IMR-90 (cell line): ENCODE measurements around the gene GRM4. TPM values are rescaled to one million over a fixed set of nuclear protein-coding genes. Genes with fewer than 3 reads are reported as not detected.

Experiments
- ATAC-seq: fragments of 200-7000 bp; cut with Tn5 transposase; 2 replicates; pipeline ENCODE4 v1.9.1; 2020; ENCODE audit warnings: low read depth, mild to moderate bottlenecking, moderate library complexity
- BruUV-seq: library from RNA; stranded (reverse); fragments of 400-500 nt; replicated peaks from 2 replicates; lab custom pipeline; 2021; lab: Mats Ljungman, UMichigan
- CTCF ChIA-PET: fragments of 300-600 bp; formaldehyde crosslinking; extraction: SDS; loops from one replicate; lab custom pipeline; 2021; ENCODE audit warnings: antibody characterized with exemption; lab: Yijun Ruan, JAX
- POLR2A ChIA-PET: fragments of 300-600 bp; sonication (Branson Sonifier 250); formaldehyde crosslinking; loops from one replicate; lab custom pipeline; 2022; ENCODE audit warnings: antibody characterized with exemption; ENCODE audit not compliant: unreplicated experiment; lab: Charles Lee
- DNase-seq: peaks from one replicate; pipeline ENCODE4 v3.0.0; 2013
- H2AFZ ChIP-seq: replicated peaks from 2 replicates; pipeline ENCODE3; 2013; ENCODE audit warnings: low read length, mild to moderate bottlenecking; ENCODE audit not compliant: poor library complexity
- H2AK5ac ChIP-seq: 2 replicates; pipeline ENCODE4 v1.6.1; 2013; ENCODE audit warnings: low read depth, low read length, inconsistent platforms
- H2AK9ac ChIP-seq: replicated peaks from 2 replicates; pipeline ENCODE3; 2013; ENCODE audit warnings: mild to moderate bottlenecking, low read depth, low read length, moderate library complexity; ENCODE audit not compliant: poor library complexity
- H2BK120ac ChIP-seq: 2 replicates; pipeline ENCODE4 v1.6.1; 2013; ENCODE audit warnings: low read depth, low read length, inconsistent platforms
- H2BK15ac ChIP-seq: 3 replicates; pipeline ENCODE4 v1.6.1; 2013; ENCODE audit warnings: low read depth, low read length, inconsistent platforms
- H2BK20ac ChIP-seq: 2 replicates; pipeline ENCODE4 v1.6.1; 2013; ENCODE audit warnings: low read depth, mild to moderate bottlenecking, inconsistent platforms, low read length, moderate library complexity
- H2BK5ac ChIP-seq: 2 replicates; pipeline ENCODE4 v1.6.1; 2013; ENCODE audit warnings: mild to moderate bottlenecking, low read depth, low read length, inconsistent platforms; ENCODE audit not compliant: poor library complexity, severe bottlenecking
- H3K14ac ChIP-seq: replicated peaks from 2 replicates; pipeline ENCODE4 v1.6.1; 2013; ENCODE audit warnings: low read depth, low read length, inconsistent platforms
- H3K18ac ChIP-seq: 2 replicates; pipeline ENCODE4 v1.6.1; 2013; ENCODE audit warnings: low read depth, low read length, control low read depth
- H3K23ac ChIP-seq: 2 replicates; pipeline ENCODE4 v1.6.1; 2013; ENCODE audit warnings: low read depth, low read length, inconsistent platforms
- H3K27ac ChIP-seq: 2 replicates; pipeline ENCODE4 v1.5.1; 2013; ENCODE audit warnings: mild to moderate bottlenecking, control low read depth, low read length; ENCODE audit not compliant: insufficient read depth
- H3K27me3 ChIP-seq: 2 replicates; pipeline ENCODE4 v1.6.1; 2013; ENCODE audit warnings: low read length; ENCODE audit not compliant: control insufficient read depth, insufficient read depth
- H3K36me3 ChIP-seq: 2 replicates; pipeline ENCODE4 v1.6.1; 2013; ENCODE audit warnings: low read length, mixed read lengths; ENCODE audit not compliant: control insufficient read depth, insufficient read depth
- H3K4ac ChIP-seq: 2 replicates; pipeline ENCODE4 v1.6.1; 2013; ENCODE audit warnings: low read depth, low read length, inconsistent platforms
- H3K4me1 ChIP-seq: 2 replicates; pipeline ENCODE4 v1.6.1; 2013; ENCODE audit warnings: low read length, mixed read lengths; ENCODE audit not compliant: control insufficient read depth, insufficient read depth
- H3K4me2 ChIP-seq: 2 replicates; pipeline ENCODE4 v1.6.1; 2013; ENCODE audit warnings: low read depth, mild to moderate bottlenecking, control low read depth, low read length, moderate library complexity
- H3K4me3 ChIP-seq: 2 replicates; pipeline ENCODE4 v1.5.1; 2013; ENCODE audit warnings: low read depth, mild to moderate bottlenecking, control low read depth, low read length, moderate library complexity; ENCODE audit not compliant: insufficient read depth
- H3K56ac ChIP-seq: 2 replicates; pipeline ENCODE4 v1.6.1; 2013; ENCODE audit warnings: low read length, inconsistent platforms; ENCODE audit not compliant: insufficient read depth; ENCODE audit errors: extremely low read depth
- H3K79me1 ChIP-seq, 2 experiments: 2 replicates each; pipeline ENCODE4 v1.6.1; 2013; ENCODE audit warnings: low read length in 2 of 2, inconsistent platforms in 1 of 2, low read depth in 1 of 2
- H3K9ac ChIP-seq: 2 replicates; pipeline ENCODE4 v1.6.1; 2013; ENCODE audit warnings: low read depth, low read length, control low read depth
- H3K9me1 ChIP-seq: 2 replicates; pipeline ENCODE4 v1.6.1; 2013; ENCODE audit warnings: low read length, inconsistent platforms; ENCODE audit not compliant: insufficient read depth
- H3K9me3 ChIP-seq: 2 replicates; pipeline ENCODE4 v1.6.1; 2013; ENCODE audit warnings: low read length; ENCODE audit not compliant: control insufficient read depth, insufficient read depth
- H4K20me1 ChIP-seq: 2 replicates; pipeline ENCODE4 v1.6.1; 2013; ENCODE audit warnings: low read length, inconsistent platforms; ENCODE audit not compliant: insufficient read depth
- H4K5ac ChIP-seq: 2 replicates; pipeline ENCODE4 v1.6.1; 2013; ENCODE audit warnings: mild to moderate bottlenecking, low read depth, low read length, control low read depth
- H4K8ac ChIP-seq, 2 experiments: 2 replicates each; pipeline ENCODE4 v1.6.1; 2013; ENCODE audit warnings: low read depth in 2 of 2, low read length in 2 of 2, control low read depth in 1 of 2, inconsistent platforms in 1 of 2
- H4K91ac ChIP-seq: 2 replicates; pipeline ENCODE4 v1.6.1; 2013; ENCODE audit warnings: low read depth, low read length, inconsistent platforms; ENCODE audit not compliant: insufficient read depth
- BHLHE40 ChIP-seq: fragments of 150-350 bp; IDR thresholded peaks from 2 replicates; pipeline ENCODE4 v1.6.1; 2016; ENCODE audit warnings: mild to moderate bottlenecking, low read depth, low read length
- CEBPB ChIP-seq: IDR thresholded peaks from 2 replicates; pipeline ENCODE4 v1.6.1; 2012; ENCODE audit warnings: low read depth, low read length, improper control_type of control experiment
- CHD1 ChIP-seq: IDR thresholded peaks from 2 replicates; pipeline ENCODE4 v1.6.1; 2012; ENCODE audit warnings: low read depth, low read length, improper control_type of control experiment
- CTCF ChIP-seq: conservative IDR thresholded peaks from 2 replicates; pipeline ENCODE4 v1.5.1; 2012; ENCODE audit warnings: mild to moderate bottlenecking, low read depth, low read length, improper control_type of control experiment
- ELK1 ChIP-seq: fragments of 150-350 bp; IDR thresholded peaks from 2 replicates; pipeline ENCODE4 v1.6.1; 2016; ENCODE audit warnings: low read depth, mild to moderate bottlenecking, low read length, moderate library complexity, borderline replicate concordance
- FOS ChIP-seq: fragments of 150-350 bp; IDR thresholded peaks from 2 replicates; pipeline ENCODE4 v1.6.1; 2016; ENCODE audit warnings: low read depth, low read length
- MAFK ChIP-seq: IDR thresholded peaks from 2 replicates; pipeline ENCODE4 v1.6.1; 2012; ENCODE audit warnings: low read depth, low read length, improper control_type of control experiment
- MAZ ChIP-seq: IDR thresholded peaks from 2 replicates; pipeline ENCODE4 v1.6.1; 2012; ENCODE audit warnings: low read depth, mild to moderate bottlenecking, low read length, improper control_type of control experiment, moderate library complexity, borderline replicate concordance
- MXI1 ChIP-seq: IDR thresholded peaks from 2 replicates; pipeline ENCODE4 v1.6.1; 2012; ENCODE audit warnings: low read depth, mild to moderate bottlenecking, low read length, moderate library complexity, borderline replicate concordance
- NFE2L2 ChIP-seq: fragments of 150-350 bp; IDR thresholded peaks from 2 replicates; pipeline ENCODE4 v1.6.1; 2016; ENCODE audit warnings: low read depth, mild to moderate bottlenecking, low read length
- POLR2A ChIP-seq: IDR thresholded peaks from 2 replicates; pipeline ENCODE4 v1.6.1; 2012; ENCODE audit warnings: mild to moderate bottlenecking, low read depth, low read length
- RAD21 ChIP-seq: IDR thresholded peaks from 2 replicates; pipeline ENCODE4 v1.6.1; 2012; ENCODE audit warnings: low read length, improper control_type of control experiment
- RCOR1 ChIP-seq: IDR thresholded peaks from 2 replicates; pipeline ENCODE4 v1.6.1; 2012; ENCODE audit warnings: mild to moderate bottlenecking, low read length, improper control_type of control experiment; ENCODE audit not compliant: insufficient replicate concordance
- RFX5 ChIP-seq: IDR thresholded peaks from 2 replicates; pipeline ENCODE4 v1.8.0; 2012; ENCODE audit warnings: low read depth, mild to moderate bottlenecking, low read length, moderate library complexity
- SMC3 ChIP-seq: fragments of 150-350 bp; IDR thresholded peaks from 2 replicates; pipeline ENCODE4 v1.6.1; 2016; ENCODE audit warnings: low read depth, mild to moderate bottlenecking, antibody characterized with exemption, low read length, moderate library complexity
- USF2 ChIP-seq: fragments of 150-350 bp; IDR thresholded peaks from 2 replicates; pipeline ENCODE4 v1.6.1; 2017; ENCODE audit warnings: mild to moderate bottlenecking, antibody characterized with exemption, low read length, low read depth
- WGBS, 2 experiments: methylation state at CpG; one replicate each; pipeline versions ENCODE4 v1.1.5 to v1.1.7; 2013; ENCODE audit warnings: missing lambda C conversion rate in 2 of 2; ENCODE audit not compliant: insufficient read length in 1 of 2; ENCODE audit errors: extremely low coverage in 2 of 2; 5-methylcytosine and 5-hydroxymethylcytosine counted together
- dilution Hi-C: fragments of 300-500 bp; cut with HindIII; formaldehyde crosslinking; loops from one replicate; pipeline ENCODE4 v1.14.3; 2018; ENCODE audit warnings: low sequenced_read_pairs; ENCODE audit not compliant: unreplicated experiment
- in situ Hi-C: fragments of 300-500 bp; cut with MboI; formaldehyde crosslinking; loops from 3 replicates; pipeline ENCODE4 v1.14.3; 2019; ENCODE audit warnings: low sequenced_read_pairs, inconsistent platforms, mixed read lengths
- intact Hi-C: fragments of 100-400 bp; cut with micrococcal nuclease; formaldehyde crosslinking; loops from 2 replicates; pipeline ENCODE4 v1.10.0; 2022
- polyA plus RNA-seq, 3 experiments: library from polyadenylated mRNA; depleted of rRNA; stranded (reverse); fragments of >200 nt; gene quantifications; 2 replicates each; pipeline ENCODE4 v1.2.3, GENCODE V29; 2012; ENCODE audit warnings: low replicate concordance in 1 of 3
- total RNA-seq: library from RNA; depleted of rRNA; stranded (reverse); fragments of >200 nt; gene quantifications from 2 replicates; pipeline ENCODE4 v1.2.3, GENCODE V29; 2012

GRM4 gene
- total and polyA plus RNA-seq, 2 of the 4 experiments (the other 2 are of a cell fraction) = 0.02 TPM; not detected in 1

- Histone ChIP-seq H2BK5ac (no peak overlapping the region), H2BK15ac (no peak overlapping the region), H2BK20ac (no peak overlapping the region), H3K9ac (no peak overlapping the region), H2AK5ac (no peak overlapping the region), H2AK9ac (no peak overlapping the region), H3K79me1 (no peaks in the 10 kb centered on the region), H2BK120ac (no peak overlapping the region), H3K9me3 (no peaks in the 10 kb centered on the region), H3K36me3 (no peaks in the 10 kb centered on the region), H3K14ac (no peak overlapping the region), H4K5ac (no peak overlapping the region), H2AFZ (no peak overlapping the region), H4K91ac (no peak overlapping the region), H4K20me1 (no peaks in the 10 kb centered on the region), H3K9me1 (no peaks in the 10 kb centered on the region), H3K27ac (no peak overlapping the region), H3K27me3 (peaks cover 43% of the 10 kb centered on the region), H3K4ac (no peak overlapping the region), H3K56ac (no peak overlapping the region), H3K4me1 (no peaks in the 10 kb centered on the region), H3K4me3 (no peak overlapping the region), H3K4me2 (no peak overlapping the region), H3K23ac (no peak overlapping the region), H4K8ac (no peak overlapping the region), H3K18ac (no peak overlapping the region)
- in situ Hi-C loops = no loop called here
- no TSS peak for BruUV-seq
- dilution Hi-C loops = no loop called here
- intact Hi-C loops = no loop called here
- ATAC-seq (no peak), DNase-seq (no peak)
- no peak for TF ChIP-seq RAD21
- TF ChIP-seq POLR2A = no peak
- TF ChIP-seq FOS = no peak
- TF ChIP-seq NFE2L2 = no peak
- no peak for TF ChIP-seq ELK1
- TF ChIP-seq MAFK = no peak
- TF ChIP-seq RFX5 = no peak
- TF ChIP-seq MAZ = no peak
- TF ChIP-seq MXI1 = no peak
- no peak for TF ChIP-seq RCOR1
- TF ChIP-seq BHLHE40 = no peak
- no peak for TF ChIP-seq USF2
- no peak for TF ChIP-seq CHD1
- no peak for TF ChIP-seq CTCF
- no peak for TF ChIP-seq CEBPB
- no peak for TF ChIP-seq SMC3
- ChIA-PET POLR2A (no interaction called here), CTCF (no interaction called here)
- WGBS, 2 experiments = 14% methylated on average over 2 of the region's 13 CpGs; no CpG with 5 or more reads in 1 of the 2 experiments
Observed at GRCh38 chr6:34120953-34121675, 24.8 kb downstream of the GRM4 start.
